GM12865 (cell line): ENCODE results near the gene KRTAP21-3.

ENCODE experiments used
- DNase-seq: peaks from one replicate; pipeline ENCODE4 v3.0.0; 2010; ENCODE audit warnings: low read depth
- H3K4me3 ChIP-seq: 2 replicates; pipeline ENCODE4 v1.5.1; 2011; ENCODE audit warnings: mild to moderate bottlenecking, low read depth, low read length, control low read depth
- CTCF ChIP-seq: IDR thresholded peaks from 2 replicates; pipeline ENCODE4 v1.5.1; 2011; ENCODE audit warnings: low read length, control low read depth, low read depth, inconsistent platforms; ENCODE audit not compliant: insufficient read depth; ENCODE audit errors: missing control alignments

Gene KRTAP21-3

GRCh38 chr21:30707409-30707808 is 11.2 kb downstream of the KRTAP21-3 start:
- no peak for TF ChIP-seq CTCF
- DNase-seq, result no peak
- H3K4me3 ChIP-seq, result no peak overlapping the region

GRCh38 chr21:30695956-30696355 is 22.6 kb downstream of the KRTAP21-3 start:
- DNase-seq, result no peak
- TF ChIP-seq CTCF, result no peak

GRCh38 chr21:30689822-30690221 is 28.8 kb downstream of the KRTAP21-3 start:
- no peak overlapping the region for H3K4me3 ChIP-seq
- TF ChIP-seq CTCF, result no peak
- no peak for DNase-seq

More at GRCh38 chr21:30695956-30696355, 22.6 kb downstream of the KRTAP21-3 start:
- H3K4me3 ChIP-seq, result no peak overlapping the region

DNA sequence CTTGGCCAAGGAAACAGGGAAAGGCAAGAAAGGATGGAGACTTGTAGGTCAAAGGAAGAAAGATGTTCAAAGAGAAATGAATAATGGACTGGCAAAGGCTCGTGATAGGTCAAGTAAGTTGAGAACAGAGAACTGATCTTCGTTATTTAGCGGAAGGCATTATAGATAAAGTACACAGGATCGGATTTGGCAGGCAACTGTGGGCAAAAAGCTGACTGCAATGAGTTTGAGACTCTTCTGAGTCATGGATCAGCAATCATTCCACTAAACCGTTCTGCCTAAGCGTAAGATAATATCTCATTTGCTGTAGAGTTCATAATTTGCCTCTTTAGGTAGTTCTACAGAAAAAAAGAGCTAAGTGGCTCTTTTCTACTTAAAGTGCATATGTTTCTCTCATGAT is 34.1 kb downstream of the KRTAP21-3 start:
- no peak for TF ChIP-seq CTCF
- no peak for DNase-seq
- no peak overlapping the region for H3K4me3 ChIP-seq

- DNase-seq, result no peak
- H3K4me3 ChIP-seq, result no peak overlapping the region
- no peak for TF ChIP-seq CTCF
Observed at GRCh38 chr21:30680586-30680985, 38.0 kb downstream of the KRTAP21-3 start.

DNA sequence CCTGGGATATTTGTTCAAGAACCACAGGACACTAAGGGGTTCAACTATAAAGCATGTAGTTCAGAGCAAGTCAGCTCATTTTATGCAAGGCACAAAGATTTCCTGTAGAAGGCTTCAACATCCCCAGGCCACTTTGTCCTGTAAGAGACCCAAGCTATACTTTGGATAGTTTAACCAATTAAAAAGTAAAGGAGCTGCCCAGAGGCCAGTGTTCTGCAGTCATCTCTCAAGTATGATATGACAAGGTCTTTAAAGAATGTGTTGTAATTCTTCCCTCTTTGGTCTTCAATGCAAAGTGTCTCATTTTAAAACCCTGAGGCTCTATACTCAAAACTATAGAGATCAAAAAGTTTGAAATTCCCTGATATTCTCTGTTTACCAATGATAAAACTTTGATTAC is 41.8 kb downstream of the KRTAP21-3 start:
- no peak for TF ChIP-seq CTCF
- no peak overlapping the region for H3K4me3 ChIP-seq
- no peak for DNase-seq

- TF ChIP-seq CTCF, result no peak
- no peak overlapping the region for H3K4me3 ChIP-seq
- no peak for DNase-seq
Observed at GRCh38 chr21:30674312-30674711, 44.3 kb downstream of the KRTAP21-3 start.
